Right lobe of liver (tissue), 4 donors: ENCODE results near the gene MMP10.

Experiments used
- CTCF ChIP-seq, 4 donors: fragments of 200-600 bp in 3 of 4; fragments of 450-650 bp in 1 of 4; IDR thresholded peaks; one replicate each; pipeline versions ENCODE4 v1.5.1 to v1.8.0; 2016 to 2022; ENCODE audit warnings: antibody characterized with exemption in 4 of 4, mild to moderate bottlenecking in 2 of 4
- POLR2A ChIP-seq: fragments of 450-650 bp; IDR thresholded peaks from one replicate; pipeline ENCODE4 v1.6.1; 2017; ENCODE audit warnings: antibody characterized with exemption, mild to moderate bottlenecking
- donor health status: DM: no; HTN: no; CAD: no.
- donor health status: DM: no; HTN: no; CAD: no.
- donor health status: DM: no; HTN: yes; CAD: no.

- TF ChIP-seq CTCF (IDR thresholded peaks at IDR 0.05) (no peak), POLR2A (no peak)
Measured at GRCh38 chr11:102767800-102768199, 12.6 kb downstream of the MMP10 start.
